ENCODE measurements around the gene SASS6.
A peak's percentile ranks its signal among the peaks of the same experiment; 100 is the strongest.

The SASS6 gene

GRCh38 chr1:100038660-100039287 is 94.0 kb downstream of the SASS6 start:
- H3K4me3 ChIP-seq (replicated peaks; ENCODE audit: low read depth, low read length), result peak overlapping the region; percentile 66
- no peak for DNase-seq (ENCODE audit: extremely low read depth, low read depth)
- no peak for TF ChIP-seq CTCF (IDR thresholded peaks at IDR 0.05; ENCODE audit: low read depth, low read length, missing control alignments)

- peak overlapping the region; percentile 66 for H3K4me3 ChIP-seq (replicated peaks; ENCODE audit: low read depth, low read length)
- DNase-seq (ENCODE audit: extremely low read depth, low read depth), result no peak
- TF ChIP-seq CTCF (IDR thresholded peaks at IDR 0.05; ENCODE audit: low read depth, low read length, missing control alignments), result no peak
These were observed 94.6 kb downstream of the SASS6 start for GRCh38 chr1:100037927-100038659.

- peak overlapping the region; percentile 66 for H3K4me3 ChIP-seq (replicated peaks; ENCODE audit: low read depth, low read length)
- no peak for TF ChIP-seq CTCF (IDR thresholded peaks at IDR 0.05; ENCODE audit: low read depth, low read length, missing control alignments)
- DNase-seq (ENCODE audit: extremely low read depth, low read depth), result no peak
These were observed 95.1 kb downstream of the SASS6 start for GRCh38 chr1:100037656-100037926.

GRCh38 chr1:100036718-100037655 is 95.7 kb downstream of the SASS6 start:
- DNase-seq (ENCODE audit: extremely low read depth, low read depth), result no peak

GRCh38 chr1:100035214-100035613 is 97.5 kb downstream of the SASS6 start:
- no peak for DNase-seq (ENCODE audit: extremely low read depth, low read depth)
- no peak for TF ChIP-seq CTCF (IDR thresholded peaks at IDR 0.05; ENCODE audit: low read depth, low read length, missing control alignments)
- no peak overlapping the region for H3K4me3 ChIP-seq (replicated peaks; ENCODE audit: low read depth, low read length)

More at GRCh38 chr1:100036718-100037655, 95.7 kb downstream of the SASS6 start:
- no peak for TF ChIP-seq CTCF (IDR thresholded peaks at IDR 0.05; ENCODE audit: low read depth, low read length, missing control alignments)
- peak overlapping the region; percentile 66 for H3K4me3 ChIP-seq (replicated peaks; ENCODE audit: low read depth, low read length)

- no peak overlapping the region for H3K4me3 ChIP-seq (replicated peaks; ENCODE audit: low read depth, low read length)
- peak; percentile 33 for TF ChIP-seq CTCF (IDR thresholded peaks at IDR 0.05; ENCODE audit: low read depth, low read length, missing control alignments)
- DNase-seq (ENCODE audit: extremely low read depth, low read depth), result no peak
These were observed 98.3 kb downstream of the SASS6 start for GRCh38 chr1:100034470-100034869.

All from HFF-Myc (cell line).